Measurements from ENCODE around the gene CCDC17.
"Not testable (repeated sequence)": the region's sequence is repeated elsewhere in the genome, so short reads cannot be mapped to it uniquely, and the experiment has no call there.

The CCDC17 gene

DNA sequence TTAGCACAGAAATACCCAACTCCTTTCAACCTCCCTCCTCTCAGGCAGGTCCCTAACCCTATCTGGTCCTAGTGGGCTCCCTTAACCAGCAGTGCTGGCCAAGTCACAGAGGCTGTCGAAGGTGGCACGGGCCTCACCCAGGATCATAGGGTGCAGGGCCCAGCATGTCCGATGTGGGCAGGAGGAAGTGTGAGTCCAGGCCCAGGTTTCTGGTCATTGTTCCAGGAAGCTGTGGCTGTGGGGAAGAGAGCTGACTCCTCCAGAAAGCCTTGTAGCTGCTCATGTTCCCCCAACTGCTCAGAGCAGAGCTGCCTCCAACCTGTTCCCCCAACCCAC is 2.4 kb downstream of the CCDC17 start:
- DNase-seq: no peak

DNA sequence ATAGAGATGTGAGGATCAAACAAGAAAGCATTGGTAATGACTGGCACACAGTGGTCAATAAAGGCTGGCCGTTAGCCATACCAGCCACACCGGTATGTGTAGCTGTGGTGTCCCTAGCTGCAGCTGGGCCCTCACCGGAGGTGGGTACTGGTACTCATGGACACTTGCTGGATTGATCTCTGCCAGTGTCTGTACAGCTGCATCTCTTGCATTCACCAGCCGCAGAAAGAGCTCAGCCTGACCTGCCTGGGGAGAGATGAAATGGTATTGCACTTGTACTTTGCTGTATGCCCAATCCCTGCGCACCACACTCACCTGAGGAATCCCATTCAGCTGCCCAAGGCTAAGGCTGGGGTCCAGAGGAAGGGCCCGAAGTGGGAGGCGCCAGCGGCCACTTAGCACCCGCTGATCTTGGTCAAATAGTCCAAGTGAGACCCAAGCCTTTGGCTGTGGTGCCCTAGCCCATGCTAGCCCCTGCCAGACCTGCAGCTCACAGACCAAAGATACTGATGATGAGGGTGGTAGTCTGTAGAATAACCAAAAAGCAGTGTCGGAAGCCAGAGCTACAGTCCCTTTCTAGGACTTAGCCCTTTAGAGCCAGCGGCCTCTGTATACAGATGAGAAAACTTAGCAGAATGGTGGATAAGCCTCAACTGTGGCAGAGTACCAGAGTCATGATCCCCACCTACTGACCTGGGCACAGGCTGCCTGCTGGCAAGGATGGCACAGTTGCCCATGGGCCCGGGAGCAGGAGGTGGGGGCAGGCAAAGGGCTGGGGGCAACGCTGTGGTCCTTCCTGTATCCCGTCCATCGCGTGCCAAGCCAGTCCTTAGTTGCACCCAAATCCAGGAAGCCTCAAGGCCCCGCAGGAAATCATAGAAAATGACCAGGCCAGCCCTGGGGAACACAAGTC is 3.0 kb downstream of the CCDC17 start:
- DNase-seq: no peak

DNA sequence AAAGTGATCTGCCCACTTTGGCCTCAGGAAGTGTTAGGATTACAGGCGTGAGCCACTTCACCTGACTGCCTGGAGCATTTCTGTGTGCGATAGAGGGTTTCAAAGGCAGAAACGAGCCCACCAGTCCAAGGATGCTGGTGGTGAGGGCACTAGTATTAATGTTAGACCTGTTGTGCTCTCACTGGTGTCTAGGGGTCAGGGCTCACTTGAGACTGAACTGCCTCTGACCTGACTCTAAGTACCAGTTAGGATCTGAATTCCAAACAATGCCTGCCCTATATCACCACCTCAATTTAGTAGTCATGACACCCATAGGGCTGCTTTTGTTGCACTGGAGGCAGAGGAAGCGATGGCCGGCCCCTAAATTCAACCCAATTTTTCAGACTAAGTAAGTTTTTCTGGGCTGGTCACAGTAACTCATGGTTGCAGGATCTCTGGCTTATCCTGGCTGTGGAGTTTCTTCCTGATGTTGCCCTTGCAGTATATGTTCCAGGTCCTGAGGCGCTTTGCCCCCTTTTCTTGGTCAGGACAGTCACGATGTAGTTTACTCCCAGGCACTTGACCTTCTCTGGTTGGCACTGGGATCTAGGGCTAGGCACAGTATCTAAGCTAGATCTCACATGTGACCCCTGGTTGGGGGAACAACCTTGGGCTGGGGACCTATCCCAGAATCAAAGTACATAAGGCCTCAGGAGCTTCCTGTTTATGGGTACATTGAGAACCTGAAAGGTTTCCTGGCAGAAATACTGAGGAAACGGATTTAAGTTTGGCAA is 4.5 kb downstream of the CCDC17 start:
- no peak for DNase-seq

DNA sequence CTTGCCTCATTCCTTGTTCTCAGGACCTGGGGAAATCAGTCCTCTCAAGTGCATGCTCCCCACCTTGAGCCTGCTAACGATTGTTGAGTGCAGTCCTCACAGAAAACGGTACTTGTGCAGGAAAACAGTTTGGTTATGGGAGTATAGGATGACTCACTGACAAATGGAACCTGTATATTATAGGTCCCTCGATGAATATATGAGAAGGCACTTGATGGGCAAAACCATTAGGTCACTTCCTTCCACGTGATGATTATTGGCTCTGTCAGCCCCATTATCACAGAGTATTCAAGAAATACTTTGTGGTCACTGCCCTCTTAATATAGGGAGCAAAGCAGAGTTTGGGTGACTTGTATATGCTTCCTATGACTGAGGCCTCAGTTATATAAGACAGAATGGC is 6.2 kb downstream of the CCDC17 start:
- DNase-seq: no peak

DNA sequence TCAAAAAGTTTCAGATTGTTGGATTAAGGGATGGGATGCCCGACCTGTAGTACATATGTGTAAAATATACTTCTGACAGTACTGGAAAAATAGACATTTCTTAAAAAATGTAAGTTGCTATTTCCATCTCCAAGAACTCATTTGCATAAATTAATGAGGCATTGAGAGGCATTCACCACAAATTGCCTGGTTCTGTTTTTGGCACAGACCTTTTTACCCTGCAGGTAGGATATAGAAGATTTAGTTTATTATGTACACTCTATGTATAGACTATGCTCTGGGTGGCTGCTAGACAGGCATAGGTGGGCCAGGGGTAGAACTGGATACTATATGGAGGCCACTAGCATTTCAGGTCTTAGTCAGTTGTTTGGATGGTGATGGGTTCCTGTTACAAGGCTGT is 8.0 kb downstream of the CCDC17 start:
- no peak for DNase-seq

DNA sequence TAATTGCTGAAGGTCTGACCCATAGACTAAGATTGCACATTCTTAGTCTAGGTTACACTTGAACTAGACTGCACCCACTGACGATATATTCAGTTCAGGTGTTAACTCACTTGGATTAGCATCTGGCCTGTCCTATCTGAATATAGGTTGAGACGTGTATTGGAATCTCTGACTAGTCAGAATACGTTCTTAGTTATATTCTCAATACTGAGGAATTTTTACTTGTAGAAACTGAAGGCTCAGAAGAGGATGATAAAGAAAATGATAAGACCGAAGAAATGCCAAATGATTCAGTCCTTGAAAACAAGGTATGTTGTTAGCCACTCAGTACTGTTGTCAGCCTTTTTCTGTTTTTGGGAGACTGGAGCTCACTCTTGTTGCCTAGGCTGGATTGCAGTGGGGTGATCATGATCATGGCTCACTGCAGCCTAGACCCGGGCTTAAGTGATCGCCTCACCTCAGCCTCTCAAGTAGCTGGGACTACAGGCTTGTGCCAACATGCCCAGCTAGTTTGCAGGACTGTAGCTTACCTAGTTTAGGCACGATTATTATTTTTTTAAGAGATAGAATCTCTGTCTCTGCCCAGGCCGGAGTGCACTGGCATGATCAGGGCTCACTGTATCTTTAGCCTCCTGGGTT is 10.8 kb downstream of the CCDC17 start:
- no peak for DNase-seq

DNA sequence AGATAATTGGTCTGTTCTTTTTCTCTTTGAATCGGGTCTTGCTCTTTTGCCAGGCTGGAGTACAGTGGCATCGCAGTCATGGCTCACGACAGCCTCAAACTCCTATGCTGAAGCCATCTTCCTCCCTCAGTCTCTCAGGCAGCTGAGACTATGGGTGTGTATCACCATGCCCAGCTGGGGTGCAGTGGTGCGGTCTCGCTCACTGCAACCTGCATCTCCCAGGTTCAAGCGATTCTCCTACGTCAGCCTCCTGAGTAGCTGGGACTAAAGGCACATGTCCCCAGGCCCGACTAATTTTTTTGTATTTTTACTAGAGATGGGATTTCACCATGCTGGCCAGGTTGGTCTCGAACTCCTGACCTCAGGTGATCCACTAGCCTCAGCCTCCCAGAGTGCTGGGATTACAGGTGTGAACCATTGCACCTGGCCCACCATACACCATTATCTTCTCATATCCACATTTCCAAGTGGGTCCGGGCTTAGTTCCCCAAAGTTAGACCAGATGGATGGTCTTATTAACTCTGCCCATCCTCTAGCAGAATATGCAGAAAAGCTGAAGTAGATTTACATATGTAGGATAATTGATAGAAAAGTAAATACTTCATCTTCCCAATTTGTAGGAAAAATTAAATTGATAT is 13.1 kb downstream of the CCDC17 start:
- DNase-seq: no peak

DNA sequence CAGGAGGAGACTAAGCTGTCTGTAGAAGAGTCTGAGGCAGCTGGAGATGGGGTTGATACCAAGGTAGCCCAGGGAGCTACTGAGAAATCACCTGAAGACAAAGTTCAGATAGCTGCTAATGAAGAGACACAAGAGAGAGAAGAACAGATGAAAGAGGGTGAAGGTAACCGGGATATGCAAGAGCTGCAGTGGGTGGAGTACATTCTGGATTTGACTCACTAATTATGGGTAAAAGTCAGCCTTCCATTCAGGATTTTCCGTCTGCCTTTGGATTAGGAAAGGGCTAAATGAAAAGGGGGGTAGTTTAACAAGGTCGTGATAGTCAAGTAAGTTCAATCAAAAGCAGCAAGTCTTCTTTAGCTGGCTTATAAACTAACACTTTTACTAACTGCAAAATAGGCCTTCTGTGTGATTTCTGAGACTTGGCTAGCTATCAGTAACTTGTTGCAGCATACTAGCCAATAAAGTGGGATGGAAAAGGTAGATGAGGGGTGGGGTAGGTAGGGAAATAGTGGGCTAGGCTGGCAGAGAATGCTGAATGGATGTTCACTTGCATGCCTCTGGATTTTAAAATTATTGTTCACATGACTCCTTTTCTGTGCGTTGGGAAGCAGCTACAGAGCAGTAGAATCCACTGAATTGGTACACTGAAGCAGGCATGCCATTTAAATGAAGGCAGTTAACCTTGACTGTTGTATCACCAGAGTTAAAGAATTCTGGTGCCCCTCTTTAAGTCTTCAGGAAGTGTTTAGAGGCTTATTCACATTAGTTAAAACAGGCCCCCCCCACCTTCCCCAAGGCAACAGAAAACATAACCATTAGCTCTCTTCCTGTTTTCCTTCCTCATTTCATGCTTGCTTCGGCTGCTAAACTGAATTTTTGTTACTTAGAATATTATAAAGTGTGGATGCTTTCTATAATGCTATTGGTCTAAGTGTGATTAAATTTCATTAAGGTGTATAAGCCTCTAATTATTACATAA is 15.4 kb downstream of the CCDC17 start:
- DNase-seq: peak in 1 of 2 donors; percentile 36

DNA sequence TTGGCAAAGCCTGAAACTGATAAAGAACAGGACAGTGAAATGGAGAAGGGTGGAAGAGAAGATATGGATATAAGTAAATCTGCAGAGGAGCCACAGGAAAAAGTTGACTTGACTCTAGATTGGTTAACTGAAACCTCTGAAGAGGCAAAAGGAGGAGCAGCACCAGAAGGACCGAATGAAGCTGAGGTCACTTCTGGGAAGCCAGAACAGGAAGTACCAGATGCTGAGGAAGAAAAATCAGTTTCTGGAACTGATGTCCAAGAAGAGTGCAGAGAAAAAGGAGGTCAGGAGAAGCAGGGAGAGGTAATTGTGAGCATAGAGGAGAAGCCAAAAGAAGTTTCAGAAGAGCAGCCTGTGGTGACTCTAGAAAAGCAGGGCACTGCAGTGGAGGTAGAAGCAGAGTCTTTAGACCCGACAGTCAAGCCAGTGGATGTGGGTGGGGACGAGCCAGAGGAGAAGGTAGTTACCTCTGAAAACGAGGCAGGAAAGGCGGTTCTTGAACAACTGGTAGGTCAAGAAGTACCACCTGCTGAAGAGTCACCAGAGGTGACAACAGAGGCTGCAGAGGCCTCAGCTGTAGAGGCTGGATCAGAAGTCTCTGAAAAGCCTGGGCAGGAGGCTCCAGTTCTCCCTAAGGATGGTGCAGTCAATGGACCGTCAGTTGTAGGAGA is 16.3 kb downstream of the CCDC17 start:
- no peak for DNase-seq

DNA sequence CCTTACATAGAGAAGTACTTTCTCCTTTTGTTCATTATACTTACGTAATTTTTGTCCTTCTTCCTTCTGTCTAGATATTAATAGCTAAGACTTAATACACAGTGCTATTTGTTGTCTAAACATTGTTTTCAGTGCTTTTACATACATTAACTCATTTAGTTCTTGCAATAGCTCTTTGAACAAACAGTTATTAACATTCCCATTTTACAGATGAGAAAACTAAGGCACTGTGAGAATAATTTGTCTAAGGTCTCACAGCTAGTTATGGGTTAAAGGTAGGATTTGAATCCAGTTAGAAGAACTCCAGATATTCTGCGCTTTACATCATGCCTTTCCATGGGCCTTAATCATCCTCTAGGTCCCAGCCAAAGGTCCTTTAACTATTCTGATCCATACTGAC is 19.6 kb downstream of the CCDC17 start:
- no peak for DNase-seq

DNA sequence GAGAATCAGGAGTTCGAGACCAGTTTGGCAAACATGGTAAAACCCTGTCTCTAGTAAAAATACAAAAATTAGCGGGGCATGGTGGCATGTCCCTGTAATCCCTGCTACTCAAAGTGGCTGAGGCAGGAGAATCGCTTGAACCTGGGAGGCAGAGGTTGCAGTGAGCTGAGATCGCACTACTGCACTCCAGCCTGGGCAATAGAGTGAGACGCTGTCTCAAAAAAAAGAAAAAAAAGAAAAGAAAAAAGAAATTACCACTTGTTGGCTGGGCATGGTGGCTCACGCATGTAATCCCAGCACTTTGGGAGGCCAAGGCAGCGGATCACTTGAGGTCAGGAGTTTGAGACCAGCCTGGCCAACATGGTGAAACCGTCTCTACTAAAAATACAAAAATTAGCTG is 27.1 kb downstream of the CCDC17 start:
- DNase-seq: not testable (repeated sequence)

DNA sequence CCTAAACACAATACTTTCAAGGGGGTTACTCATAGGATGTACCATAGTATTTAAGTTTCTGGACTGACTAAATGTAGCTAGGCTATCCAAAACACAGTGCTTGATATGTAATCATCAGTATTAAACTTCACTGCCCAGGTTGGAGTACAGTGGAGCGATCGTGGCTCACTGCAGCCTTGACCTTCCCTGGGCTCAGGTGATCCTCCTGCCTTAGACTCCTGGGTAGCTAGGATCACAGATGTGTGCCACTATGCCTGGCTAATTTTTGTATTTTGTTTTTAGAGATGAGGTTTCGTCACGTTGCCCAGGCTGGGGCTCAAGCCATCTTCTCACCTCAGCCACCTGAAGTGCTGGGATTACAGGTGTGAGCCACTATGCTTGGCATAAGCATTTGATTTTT is 29.4 kb downstream of the CCDC17 start:
- DNase-seq: no peak

DNA sequence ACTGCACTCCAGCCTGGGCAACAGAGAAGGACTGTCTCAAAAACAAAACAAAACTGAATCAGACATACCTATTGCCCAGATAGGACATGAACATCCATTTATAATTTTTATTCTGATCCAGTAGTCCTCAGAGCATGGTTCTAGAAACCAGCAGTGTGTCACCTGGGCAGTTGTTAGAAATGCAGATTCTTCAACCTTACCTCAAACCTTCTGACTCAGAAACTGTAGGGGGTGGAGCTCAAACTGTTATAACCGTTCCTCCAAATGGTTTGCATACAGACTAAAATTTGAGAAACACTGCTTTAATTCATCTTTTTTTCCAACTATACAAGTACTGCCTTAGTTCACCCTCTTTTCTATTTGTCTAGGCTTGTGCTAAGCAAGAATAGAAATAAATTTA is 34.0 kb downstream of the CCDC17 start:
- DNase-seq: no peak

DNA sequence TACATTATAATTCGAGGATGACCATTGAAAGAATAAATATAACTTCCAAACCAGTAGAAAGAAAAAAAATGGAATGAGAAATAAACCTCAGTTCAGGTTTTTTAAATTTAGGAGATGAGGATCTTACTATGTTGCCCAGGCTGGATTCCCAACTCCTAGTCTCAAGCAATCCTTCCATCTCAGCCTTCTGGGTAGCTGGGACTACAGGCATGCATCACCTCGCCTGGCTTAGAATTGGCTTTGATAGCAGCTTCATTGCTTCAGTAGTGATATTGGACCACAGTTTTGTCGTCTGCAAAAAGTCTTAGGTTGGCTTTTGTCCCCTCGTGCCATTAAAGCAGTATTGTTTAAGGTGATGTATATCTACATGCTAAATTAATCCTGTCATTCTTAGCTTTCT is 37.1 kb downstream of the CCDC17 start:
- no peak for DNase-seq

DNA sequence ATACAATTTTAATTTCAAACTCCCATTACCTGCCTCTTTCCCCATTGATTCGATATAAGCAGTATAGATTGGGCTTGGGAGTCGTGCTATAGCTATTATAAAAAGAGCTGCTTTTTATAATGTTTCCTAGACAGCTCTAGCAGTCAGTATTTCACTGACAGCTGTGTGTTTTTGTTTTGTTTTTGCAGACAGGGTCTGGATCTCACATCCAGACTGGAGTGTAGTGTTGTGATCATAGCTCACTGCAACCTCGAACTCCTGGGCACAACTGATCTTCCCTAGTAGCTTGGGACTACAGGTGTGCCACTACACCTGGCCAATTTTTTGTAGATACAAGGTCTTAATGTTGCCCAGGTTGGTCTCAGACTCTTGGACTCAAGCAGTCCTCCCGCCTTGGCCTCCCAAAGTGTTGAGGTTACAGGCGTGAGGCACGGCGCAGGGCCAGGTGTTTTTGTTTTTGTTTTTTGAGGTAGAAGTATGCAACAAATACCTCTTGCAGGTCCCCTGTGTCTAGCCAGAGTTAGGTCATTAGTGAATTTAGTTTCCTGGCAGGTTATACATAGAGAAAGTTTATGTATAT is 38.3 kb downstream of the CCDC17 start:
- no peak for DNase-seq

DNA sequence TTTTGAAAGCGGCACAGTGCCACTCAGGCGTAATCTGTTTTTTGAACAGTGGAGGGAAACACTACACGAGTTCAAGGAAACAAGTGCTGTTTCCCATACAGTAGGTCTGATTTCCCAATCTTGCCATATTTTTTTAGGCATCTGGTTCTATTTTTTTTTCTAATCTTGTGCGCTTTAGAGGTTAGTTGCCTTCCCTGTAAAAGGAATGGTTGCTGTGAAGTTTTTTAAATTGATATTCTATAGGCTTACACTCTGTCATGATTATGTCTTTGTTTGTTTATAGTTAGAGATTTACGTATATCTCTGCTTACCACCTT is 38.8 kb downstream of the CCDC17 start:
- no peak for DNase-seq

DNA sequence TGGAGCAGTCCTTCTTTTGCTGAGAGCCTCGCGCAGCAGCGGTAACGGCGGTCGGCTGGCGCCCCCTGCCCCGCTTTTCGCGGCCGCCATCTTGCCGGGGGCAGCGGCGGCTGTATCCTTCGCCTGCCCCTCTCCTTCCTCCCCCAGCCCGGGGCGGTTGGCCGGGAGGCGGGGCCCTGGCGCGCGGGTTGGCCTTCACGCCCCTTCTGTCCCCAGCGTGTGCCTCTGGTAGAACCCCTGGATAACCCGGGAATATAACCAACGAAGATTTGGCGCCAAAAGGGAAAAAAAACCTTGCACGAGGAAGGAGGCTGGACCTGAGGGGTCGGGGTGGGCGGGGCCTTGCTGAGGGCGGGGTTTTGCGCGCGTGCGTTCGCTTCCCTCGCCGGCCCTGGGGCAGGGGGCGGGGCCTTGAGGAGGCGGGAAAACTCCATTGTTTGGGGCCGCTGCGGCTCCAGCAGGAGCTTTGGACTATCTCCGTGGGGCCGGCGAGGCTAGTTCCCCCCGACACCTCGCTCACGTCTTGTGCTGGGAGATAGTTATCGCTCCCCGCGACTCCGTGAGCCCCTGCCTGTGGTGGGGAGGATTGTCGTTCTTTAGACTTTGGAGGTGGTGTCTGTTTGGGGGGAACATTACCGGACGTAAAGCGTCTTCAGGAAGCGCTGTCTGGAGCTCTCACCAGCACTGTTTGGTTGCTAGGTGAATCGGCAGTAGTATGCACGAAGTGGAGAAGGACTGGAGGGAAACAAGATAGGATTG is 39.3 kb downstream of the CCDC17 start:
- DNase-seq: peak; percentile 84 to 88

DNA sequence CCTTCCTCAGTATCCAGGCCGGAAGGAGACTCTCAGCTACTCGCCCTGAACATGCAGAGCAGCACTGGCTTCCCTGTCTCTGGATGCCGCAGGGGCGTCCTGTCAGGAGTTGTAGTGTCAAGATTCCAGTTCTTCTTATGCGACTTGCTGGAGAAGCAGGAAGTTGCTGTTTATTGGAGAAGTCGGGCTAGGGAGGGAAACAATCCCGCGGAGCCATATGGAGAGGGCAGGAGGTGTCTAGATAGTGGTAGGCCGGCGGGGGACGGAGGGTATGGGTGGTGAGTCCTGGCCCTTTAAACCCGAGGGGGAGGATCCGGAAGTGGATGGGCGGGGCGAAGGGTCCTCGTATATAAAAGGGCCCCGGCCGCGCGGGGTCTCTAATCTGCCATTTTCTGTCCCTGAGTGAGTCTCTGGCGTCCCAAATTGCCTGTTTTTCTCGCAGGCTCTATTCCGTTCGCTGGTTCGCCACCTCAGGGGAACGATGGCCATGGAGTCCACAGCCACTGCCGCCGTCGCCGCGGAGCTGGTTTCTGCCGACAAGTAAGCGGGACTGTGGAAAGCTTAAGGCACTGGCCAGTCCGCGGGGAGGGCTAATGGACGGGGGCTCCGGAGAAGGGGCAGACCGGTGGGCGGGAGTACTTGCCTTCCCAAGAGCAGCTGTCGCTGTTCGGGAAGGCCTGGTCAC is 40.0 kb downstream of the CCDC17 start, which contains the start of gene NASP:
Gene NASP (plus strand): TSS at position 376 of the 685 bp plus-strand sequence. CDS start 106 bp downstream, at position 482.
- DNase-seq: peak; percentile 90 to 94

DNA sequence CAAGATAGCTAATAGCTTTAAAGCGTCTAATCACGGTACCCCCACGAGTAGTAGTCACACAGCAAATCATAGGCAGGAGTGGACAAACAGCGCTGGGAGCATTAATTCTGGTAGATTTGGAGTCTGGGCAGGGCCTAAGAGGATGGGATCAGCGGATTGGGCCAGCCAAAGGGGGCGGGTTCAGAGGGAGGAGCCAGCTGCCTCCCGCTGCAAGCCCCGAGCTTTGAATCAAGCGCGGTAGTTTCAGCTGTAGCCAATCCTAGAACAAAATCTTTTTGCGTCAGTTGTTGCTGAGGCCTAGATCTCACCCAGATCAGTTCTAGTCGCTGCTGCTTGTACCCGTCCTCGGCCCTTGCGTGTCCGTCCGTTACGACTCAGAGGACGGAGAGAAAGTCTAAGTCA is 40.6 kb downstream of the CCDC17 start:
- peak; percentile 97 to 98 for DNase-seq

All from CD4-positive, alpha-beta T cell treated with Interleukin-4 for 1 hour (primary cell).